HepG2 (cell line): ENCODE measurements around the gene UNC5CL. TPM values are rescaled to one million over a fixed set of nuclear protein-coding genes. Genes with fewer than 3 reads are reported as not detected.
A peak's percentile ranks its signal among the peaks of the same experiment; 100 is the strongest.

Source experiments
- CREB1 ChIP-seq, 2 experiments: fragments of 450-650 bp in 1 of 2; IDR thresholded peaks; 2 replicates each; pipeline ENCODE4 v1.6.1; 2016 to 2017; ENCODE audit warnings: control low read depth in 1 of 2, mild to moderate bottlenecking in 1 of 2, missing compliant biosample characterization in 1 of 2, missing genetic modification characterization in 1 of 2
- ELF3 ChIP-seq: IDR thresholded peaks from 2 replicates; pipeline ENCODE4 v1.6.1; 2016; ENCODE audit warnings: missing genetic modification reagents, missing compliant biosample characterization
- FOSL2 ChIP-seq: sonication (generic); formaldehyde crosslinking; IDR thresholded peaks from 2 replicates; pipeline ENCODE4 v1.4.0; 2020; ENCODE audit warnings: missing genetic modification reagents
- ISL2 ChIP-seq: sonication (generic); formaldehyde crosslinking; IDR thresholded peaks from 2 replicates; pipeline ENCODE4 v1.5.0; 2020; ENCODE audit warnings: missing genetic modification reagents
- MEF2D ChIP-seq: sonication (generic); formaldehyde crosslinking; IDR thresholded peaks from 2 replicates; pipeline ENCODE4 v1.5.1; 2020; ENCODE audit warnings: mild to moderate bottlenecking, missing genetic modification reagents
- NCOR1 ChIP-seq: fragments of 200-600 bp; sonication (generic); IDR thresholded peaks from 2 replicates; pipeline ENCODE4 v1.7.0; 2017; ENCODE audit warnings: antibody characterized with exemption, low read length, borderline replicate concordance
- NR2F1 ChIP-seq, 2 experiments: fragments of 450-650 bp in 1 of 2; formaldehyde crosslinking in 1 of 2; IDR thresholded peaks; 2 replicates each; pipeline versions ENCODE4 v1.5.0 to v1.6.1; 2016 to 2020; ENCODE audit warnings: mild to moderate bottlenecking in 1 of 2, missing compliant biosample characterization in 1 of 2, missing genetic modification reagents in 1 of 2, moderate library complexity in 1 of 2
- RERE ChIP-seq: IDR thresholded peaks from 2 replicates; pipeline ENCODE4 v1.6.1; 2016; ENCODE audit warnings: low read depth, missing genetic modification reagents, missing compliant biosample characterization
- SIX1 ChIP-seq: sonication (generic); formaldehyde crosslinking; IDR thresholded peaks from 2 replicates; pipeline ENCODE4 v1.4.0; 2020; ENCODE audit warnings: missing genetic modification reagents, borderline replicate concordance
- SMAD3 ChIP-seq: sonication (generic); formaldehyde crosslinking; IDR thresholded peaks from 2 replicates; pipeline ENCODE4 v1.4.0; 2020; ENCODE audit warnings: missing genetic modification reagents
- SNAI1 ChIP-seq: sonication (generic); formaldehyde crosslinking; IDR thresholded peaks from 2 replicates; pipeline ENCODE4 v1.5.0; 2020; ENCODE audit warnings: mild to moderate bottlenecking, missing genetic modification reagents, borderline replicate concordance
- ZKSCAN8 ChIP-seq: IDR thresholded peaks from 2 replicates; pipeline ENCODE4 v1.6.1; 2016; ENCODE audit warnings: borderline replicate concordance, missing genetic modification reagents, missing compliant biosample characterization
- ZNF546 ChIP-seq: sonication (generic); formaldehyde crosslinking; conservative IDR thresholded peaks from 2 replicates; pipeline ENCODE4 v1.8.1; 2023; ENCODE audit warnings: mild to moderate bottlenecking, missing genetic modification reagents
- ZNF552 ChIP-seq: sonication (generic); formaldehyde crosslinking; IDR thresholded peaks from 2 replicates; pipeline ENCODE4 v1.9.0; 2022; ENCODE audit warnings: missing genetic modification reagents, mild to moderate bottlenecking, borderline replicate concordance
- ZNF710 ChIP-seq: sonication (generic); formaldehyde crosslinking; IDR thresholded peaks from 2 replicates; pipeline ENCODE4 v1.5.0; 2020; ENCODE audit warnings: mild to moderate bottlenecking, missing genetic modification reagents, borderline replicate concordance
- polyA plus RNA-seq, 8 experiments: library from polyadenylated mRNA; depleted of rRNA in 3 of 8; stranded (reverse) in 7 of 8; unstranded in 1 of 8; fragments of >200 nt; fragmentation: Illumina TruSeq in 4 of 8; extraction: Trizol in 4 of 8; gene quantifications; 2 replicates each; pipeline versions ENCODE4 v1.2.1 to v1.2.3, GENCODE V29; 2011 to 2016; ENCODE audit warnings: low read depth in 4 of 8, missing spikeins in 1 of 8, mixed read lengths in 1 of 8; ENCODE audit not compliant: insufficient read depth in 1 of 8
- total RNA-seq, 5 experiments: library from RNA; depleted of rRNA; stranded (reverse); fragments of >200 nt; fragmentation: Illumina TruSeq; extraction: Trizol; gene quantifications; 2 replicates each; pipeline ENCODE4 v1.2.3, GENCODE V29; 2016; ENCODE audit warnings: low read depth in 1 of 5
- TF ChIP-seq, protein P1 (sequence below): sonication (generic); formaldehyde crosslinking; IDR thresholded peaks from 2 replicates; pipeline ENCODE4 v1.8.0; 2022; ENCODE audit warnings: mild to moderate bottlenecking, missing genetic modification reagents, moderate library complexity

The UNC5CL gene
- total and polyA plus RNA-seq, 2 of the 13 experiments (the other 11 are each of a cell fraction or from before 2014, with no cell fraction given) = 2.4 to 2.5 TPM

GRCh38 chr6:41065550-41066026 lies 26.6 kb upstream of the UNC5CL start (continued):
- peak; percentile 84 for TF ChIP-seq ELF3 (CRISPR knock-in tag)
- TF ChIP-seq RERE (CRISPR knock-in tag) = peak; percentile 68; the same call in 1 of the 2 replicates
- TF ChIP-seq ZNF546 = no peak
- TF ChIP-seq NR2F1 (CRISPR knock-in tag; IDR thresholded peaks at IDR 0.05) = peak; percentile 23 to 64; a peak in 3 of 4 replicates
- peak; percentile 8; the same call in 1 of the 2 replicates for TF ChIP-seq SNAI1 (CRISPR knock-in tag)
- TF ChIP-seq SIX1 (CRISPR knock-in tag) = peak; percentile 85
- TF ChIP-seq, protein P1, sequence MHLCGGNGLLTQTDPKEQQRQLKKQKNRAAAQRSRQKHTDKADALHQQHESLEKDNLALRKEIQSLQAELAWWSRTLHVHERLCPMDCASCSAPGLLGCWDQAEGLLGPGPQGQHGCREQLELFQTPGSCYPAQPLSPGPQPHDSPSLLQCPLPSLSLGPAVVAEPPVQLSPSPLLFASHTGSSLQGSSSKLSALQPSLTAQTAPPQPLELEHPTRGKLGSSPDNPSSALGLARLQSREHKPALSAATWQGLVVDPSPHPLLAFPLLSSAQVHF (CRISPR knock-in tag) = 0 out of 2 replicates have a peak, but pooled peaks have one; percentile 44
- 0 out of 2 replicates have a peak, but pooled peaks have one; percentile 65 for TF ChIP-seq MEF2D (CRISPR knock-in tag)
- TF ChIP-seq ZNF710 (CRISPR knock-in tag) = peak; percentile 79
- peak; percentile 67; the same call in 1 of the 2 replicates for TF ChIP-seq ZKSCAN8 (CRISPR knock-in tag)
- TF ChIP-seq ZNF552 (CRISPR knock-in tag) = no peak
- peak; percentile 100 for TF ChIP-seq NCOR1
- TF ChIP-seq FOSL2 (CRISPR knock-in tag) = peak; percentile 51
- TF ChIP-seq ISL2 (CRISPR knock-in tag) = peak; percentile 87
- no peak for TF ChIP-seq CREB1 (IDR thresholded peaks at IDR 0.05)
- TF ChIP-seq CREB1 (CRISPR knock-in tag; IDR thresholded peaks at IDR 0.05) = peak; percentile 57
- TF ChIP-seq SMAD3 = 0 out of 2 replicates have a peak, but pooled peaks have one; percentile 45
